Measurements from ENCODE around the gene ABI3BP. TPM values are rescaled to one million over a fixed set of nuclear protein-coding genes. Genes with fewer than 3 reads are reported as not detected.

The ABI3BP gene
- total and polyA plus RNA-seq, 10 of the 15 experiments (the other 5 are each of a cell fraction or from before 2014, with no cell fraction given), result 0.03 to 0.42 (median 0.11) TPM; not detected in 4

GRCh38 chr3:101020351-101021015, 27.3 kb upstream of the ABI3BP start:
- ChIA-PET RAD21 (ENCODE audit: unreplicated experiment) (no interaction called here), SMC1A (ENCODE audit: uncharacterized antibody, unreplicated experiment) (no interaction called here), POLR2A (no interaction called here), CTCF (interaction anchor here (0.9 kb wide), 1 partner anchor 28 kb away, joined by 3 read pairs; no protein-coding TSS in a partner anchor)
- intact Hi-C loops (cut with micrococcal nuclease; ENCODE audit: unreplicated experiment) (no loop called here), in situ Hi-C loops (cut with MboI) (no loop called here)
- Histone ChIP-seq H3K79me2 (ENCODE audit: control insufficient read depth, insufficient read depth, low read length) (no peaks in the 10 kb centered on the region), H2AFZ (ENCODE audit: control insufficient read depth, low read depth, low read length) (no peak overlapping the region), H3K36me3 (ENCODE audit: control insufficient read depth in 2 of 2, insufficient read depth in 2 of 2, low read length in 1 of 2) (no peaks in the 10 kb centered on the region), H3K4me1 (ENCODE audit: control insufficient read depth, insufficient read depth, low read length) (no peaks in the 10 kb centered on the region), H3K4me2 (ENCODE audit: control insufficient read depth, insufficient read depth) (no peak overlapping the region), H3K9me3 (replicated peaks; ENCODE audit: control insufficient read depth, insufficient read depth, low read length) (no peaks in the 10 kb centered on the region), H3K4me3 (no peak overlapping the region), H3K27me3 (replicated peaks in 1 of 2; ENCODE audit: control insufficient read depth in 2 of 2, insufficient read depth in 2 of 2, low read length in 1 of 2) (no peaks in the 10 kb centered on the region), H3K27ac (ENCODE audit: control insufficient read depth, insufficient read depth) (no peak overlapping the region), H3K9ac (ENCODE audit: control insufficient read depth, insufficient read depth, low read length) (no peak overlapping the region), H4K20me1 (ENCODE audit: control insufficient read depth, insufficient read depth) (no peaks in the 10 kb centered on the region)
- ATAC-seq (no peak), DNase-seq (ENCODE audit: low read depth, low spot score) (no peak), FAIRE-seq (no peak)
- no peak for TF ChIP-seq NFYB (IDR thresholded peaks at IDR 0.05; ENCODE audit: insufficient read depth, low read depth, low read length)
- no peak for TF ChIP-seq ZBED1 (IDR thresholded peaks at IDR 0.05; ENCODE audit: borderline replicate concordance)
- TF ChIP-seq, protein P1, sequence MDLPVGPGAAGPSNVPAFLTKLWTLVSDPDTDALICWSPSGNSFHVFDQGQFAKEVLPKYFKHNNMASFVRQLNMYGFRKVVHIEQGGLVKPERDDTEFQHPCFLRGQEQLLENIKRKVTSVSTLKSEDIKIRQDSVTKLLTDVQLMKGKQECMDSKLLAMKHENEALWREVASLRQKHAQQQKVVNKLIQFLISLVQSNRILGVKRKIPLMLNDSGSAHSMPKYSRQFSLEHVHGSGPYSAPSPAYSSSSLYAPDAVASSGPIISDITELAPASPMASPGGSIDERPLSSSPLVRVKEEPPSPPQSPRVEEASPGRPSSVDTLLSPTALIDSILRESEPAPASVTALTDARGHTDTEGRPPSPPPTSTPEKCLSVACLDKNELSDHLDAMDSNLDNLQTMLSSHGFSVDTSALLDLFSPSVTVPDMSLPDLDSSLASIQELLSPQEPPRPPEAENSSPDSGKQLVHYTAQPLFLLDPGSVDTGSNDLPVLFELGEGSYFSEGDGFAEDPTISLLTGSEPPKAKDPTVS (IDR thresholded peaks at IDR 0.05; ENCODE audit: low read depth, low read length), result no peak
- no peak for TF ChIP-seq JUNB (IDR thresholded peaks at IDR 0.05)
- TF ChIP-seq SMC3 (IDR thresholded peaks at IDR 0.05; ENCODE audit: borderline replicate concordance, low read length), result no peak
- TF ChIP-seq DPF2 (IDR thresholded peaks at IDR 0.05), result no peak
- no peak for TF ChIP-seq MYB (IDR thresholded peaks at IDR 0.05; ENCODE audit: borderline replicate concordance, low read depth, low read length)
- TF ChIP-seq CREM (IDR thresholded peaks at IDR 0.05; ENCODE audit: low read depth), result no peak
- no peak for TF ChIP-seq YY1 (IDR thresholded peaks at IDR 0.05; ENCODE audit: low read depth, low read length)
- no peak for TF ChIP-seq TARDBP (IDR thresholded peaks at IDR 0.05; ENCODE audit: borderline replicate concordance)
- no peak for TF ChIP-seq RB1 (IDR thresholded peaks at IDR 0.05; ENCODE audit: borderline replicate concordance)
- TF ChIP-seq NFXL1 (IDR thresholded peaks at IDR 0.05; ENCODE audit: borderline replicate concordance), result no peak
- no peak for TF ChIP-seq SP1 (IDR thresholded peaks at IDR 0.05; ENCODE audit: low read depth, low read length)
- no TSS peak for BruUV-seq (replicated peaks)
- WGBS (ENCODE audit: insufficient coverage, insufficient replicate concordance, low lambda C conversion rate, missing lambda C conversion rate), result 44% methylated on average over 3 of the region's 3 CpGs
